Stomach (tissue), 9 donors: Measurements from ENCODE around the gene MEX3B. TPM values are rescaled to one million over a fixed set of nuclear protein-coding genes. Genes with fewer than 3 reads are reported as not detected.
A peak's percentile ranks its signal among the peaks of the same experiment; 100 is the strongest.
"Not testable (repeated sequence)": the region's sequence is repeated elsewhere in the genome, so short reads cannot be mapped to it uniquely, and the experiment has no call there.

Experiments
- DNase-seq, 2 donors: peaks; one replicate each; pipeline versions ENCODE4 v3.0.0 to v3.0.0-alpha.2; 2013 to 2019
- H3K27ac ChIP-seq, 5 donors: fragments of 200-600 bp in 4 of 5; sonication (generic) in 4 of 5; one replicate each; pipeline ENCODE4 v1.5.1; 2013 to 2019; ENCODE audit warnings: mild to moderate bottlenecking in 1 of 5, moderate library complexity in 1 of 5
- H3K27me3 ChIP-seq, 3 donors: fragments of 200-600 bp; sonication (generic); one replicate each; pipeline ENCODE4 v1.5.1; 2017 to 2019; ENCODE audit warnings: mixed run types in 1 of 3
- H3K36me3 ChIP-seq, 4 donors: fragments of 200-600 bp; sonication (generic); 1 replicate in 3 of 4; 2 replicates in 1 of 4; pipeline ENCODE4 v1.5.1; 2016 to 2019
- H3K4me1 ChIP-seq, 4 donors: fragments of 200-600 bp; sonication (generic); one replicate each; pipeline ENCODE4 v1.5.1; 2016 to 2019
- H3K4me3 ChIP-seq, 4 donors: fragments of 200-600 bp; sonication (generic) in 3 of 4; one replicate each; pipeline ENCODE4 v1.5.1; 2016 to 2019; ENCODE audit warnings: mild to moderate bottlenecking in 1 of 4
- H3K9me3 ChIP-seq, 4 donors: fragments of 200-600 bp; sonication (generic); one replicate each; pipeline ENCODE4 v1.5.1; 2016 to 2019
- EP300 ChIP-seq: sonication (generic); formaldehyde crosslinking; IDR thresholded peaks from one replicate; pipeline ENCODE4 v1.6.1; 2017; ENCODE audit warnings: antibody characterized with exemption
- POLR2A ChIP-seq, 4 donors: fragments of 450-650 bp; IDR thresholded peaks; one replicate each; pipeline ENCODE4 v1.6.1; 2016; ENCODE audit warnings: antibody characterized with exemption in 4 of 4, control low read depth in 2 of 4, mild to moderate bottlenecking in 1 of 4, moderate library complexity in 1 of 4
- POLR2AphosphoS5 ChIP-seq, 3 donors: sonication (generic); formaldehyde crosslinking; IDR thresholded peaks; one replicate each; pipeline ENCODE4 v1.6.1; 2016; ENCODE audit warnings: antibody characterized with exemption in 3 of 3
- WGBS, 5 donors: extraction: QIAGEN DNeasy Blood & Tissue Kit in 3 of 5; methylation state at CpG; one replicate each; pipeline versions ENCODE4 v1.1.5 to v1.1.7; 2013 to 2018; 5-methylcytosine and 5-hydroxymethylcytosine counted together
- intact Hi-C: fragments of 100-400 bp; cut with DNase I; formaldehyde crosslinking; loops from one replicate; pipeline ENCODE4 v1.15.1; 2023; ENCODE audit warnings: low total_unique reads
- polyA plus RNA-seq, 3 donors: library from polyadenylated mRNA; stranded (reverse); fragments of 200-250 nt; gene quantifications; one replicate each; pipeline ENCODE4 v1.2.3, GENCODE V29; 2013
- total RNA-seq, 5 donors: library from RNA; depleted of rRNA; stranded (reverse); fragments of >200 nt; gene quantifications; one replicate each; pipeline versions ENCODE4 v1.1.0 to v1.2.3, GENCODE V29; 2014 to 2016
- TF ChIP-seq, protein P1 (sequence below), 7 experiments: fragments of 450-650 bp in 4 of 7; fragments of 200-600 bp in 3 of 7; sonication (generic) in 3 of 7; IDR thresholded peaks; one replicate each; pipeline ENCODE4 v1.5.1; 2016 to 2019; ENCODE audit warnings: antibody characterized with exemption in 7 of 7, control low read depth in 2 of 7, mild to moderate bottlenecking in 1 of 7
- donor health status: healthy with polysubstance abuse.
- donor health status: Bipolar disorder and iron deficiency.
- donor health status: healthy.

The MEX3B gene
- total and polyA plus RNA-seq, 8 donors = 0.44 to 2.9 (median 0.46) TPM; not detected in 3

DNA sequence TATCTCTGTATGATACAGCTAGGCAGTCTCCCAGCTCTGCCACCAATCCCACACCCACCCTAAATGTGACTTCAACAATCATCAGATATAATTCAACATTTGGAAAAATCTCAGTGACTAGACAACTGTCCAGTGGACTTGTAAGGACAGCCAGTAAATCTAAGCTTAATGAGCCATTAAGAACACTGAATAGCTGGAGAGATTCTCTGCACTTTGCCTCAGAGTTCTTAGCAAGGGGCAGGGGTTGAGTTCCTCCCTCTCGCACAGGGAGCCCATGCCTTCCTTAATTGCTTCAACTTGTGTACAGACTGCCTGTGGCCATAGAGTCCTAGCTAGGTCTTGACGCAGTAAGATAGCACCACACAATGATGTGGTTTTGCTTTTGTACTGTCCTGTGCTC, 15.6 kb downstream of the MEX3B start:
- no peak overlapping the region for H3K27ac ChIP-seq
- H3K9me3 ChIP-seq = no peaks in the 10 kb centered on the region
- no peak for DNase-seq
- 80 to 93% (median 86%) methylated on average over 2 of the region's 2 CpGs for WGBS, 5 donors
- TF ChIP-seq POLR2A (IDR thresholded peaks at IDR 0.05) = no peak
- TF ChIP-seq, protein P1, sequence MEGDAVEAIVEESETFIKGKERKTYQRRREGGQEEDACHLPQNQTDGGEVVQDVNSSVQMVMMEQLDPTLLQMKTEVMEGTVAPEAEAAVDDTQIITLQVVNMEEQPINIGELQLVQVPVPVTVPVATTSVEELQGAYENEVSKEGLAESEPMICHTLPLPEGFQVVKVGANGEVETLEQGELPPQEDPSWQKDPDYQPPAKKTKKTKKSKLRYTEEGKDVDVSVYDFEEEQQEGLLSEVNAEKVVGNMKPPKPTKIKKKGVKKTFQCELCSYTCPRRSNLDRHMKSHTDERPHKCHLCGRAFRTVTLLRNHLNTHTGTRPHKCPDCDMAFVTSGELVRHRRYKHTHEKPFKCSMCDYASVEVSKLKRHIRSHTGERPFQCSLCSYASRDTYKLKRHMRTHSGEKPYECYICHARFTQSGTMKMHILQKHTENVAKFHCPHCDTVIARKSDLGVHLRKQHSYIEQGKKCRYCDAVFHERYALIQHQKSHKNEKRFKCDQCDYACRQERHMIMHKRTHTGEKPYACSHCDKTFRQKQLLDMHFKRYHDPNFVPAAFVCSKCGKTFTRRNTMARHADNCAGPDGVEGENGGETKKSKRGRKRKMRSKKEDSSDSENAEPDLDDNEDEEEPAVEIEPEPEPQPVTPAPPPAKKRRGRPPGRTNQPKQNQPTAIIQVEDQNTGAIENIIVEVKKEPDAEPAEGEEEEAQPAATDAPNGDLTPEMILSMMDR (IDR thresholded peaks at IDR 0.05) = no peak
- no peak for TF ChIP-seq EP300
- TF ChIP-seq POLR2AphosphoS5 (IDR thresholded peaks at IDR 0.05) = no peak
- no peaks in the 10 kb centered on the region for H3K27me3 ChIP-seq
- no peak overlapping the region for H3K4me3 ChIP-seq
- intact Hi-C loops = no loop called here
- no peaks in the 10 kb centered on the region for H3K36me3 ChIP-seq
- H3K4me1 ChIP-seq = no peaks in the 10 kb centered on the region

DNA sequence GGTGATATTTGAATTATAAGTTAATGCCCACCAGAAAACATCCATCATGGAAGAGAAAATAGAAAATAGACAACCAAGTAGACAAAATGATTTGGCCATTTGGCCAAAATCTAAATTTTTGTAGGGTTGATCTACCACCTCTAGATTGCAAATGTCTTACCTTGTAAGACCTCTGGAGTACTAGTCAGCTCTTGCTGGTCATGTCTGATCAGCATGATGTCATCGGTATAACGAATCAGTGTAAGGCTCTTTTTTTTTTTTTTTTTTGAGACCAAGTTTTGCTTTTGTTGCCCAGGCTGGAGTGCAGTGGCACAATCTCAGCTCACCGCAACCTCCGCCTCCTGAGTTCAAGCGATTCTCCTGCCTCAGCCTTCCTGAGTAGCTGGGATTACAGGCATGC, 17.7 kb downstream of the MEX3B start:
- WGBS, 5 donors = 67 to 95% (median 75%) methylated on average over 5 of the region's 5 CpGs
- H3K9me3 ChIP-seq, H3K4me1 ChIP-seq, H3K36me3 ChIP-seq, H3K27me3 ChIP-seq, intact Hi-C loops, DNase-seq, H3K27ac ChIP-seq, H3K4me3 ChIP-seq: not testable (repeated sequence)

- no peak for TF ChIP-seq EP300
- no peak for TF ChIP-seq POLR2AphosphoS5 (IDR thresholded peaks at IDR 0.05)
- no peak for TF ChIP-seq POLR2A (IDR thresholded peaks at IDR 0.05)
- TF ChIP-seq, protein P1 (IDR thresholded peaks at IDR 0.05) = no peak
- Histone ChIP-seq H3K27me3 (peaks cover 0 to 8% (median 0%) of the 10 kb centered on the region in 3 donors), H3K9me3 (no peaks in the 10 kb centered on the region), H3K27ac (no peak overlapping the region), H3K36me3 (no peaks in the 10 kb centered on the region), H3K4me3 (no peak overlapping the region), H3K4me1 (no peaks in the 10 kb centered on the region)
- peak in 1 of 2 donors; percentile 66 for DNase-seq
- WGBS, 5 donors = 10 to 21% (median 16%) methylated on average over 1 of the region's 1 CpG
- intact Hi-C loops = no loop called here
Measured at GRCh38 chr15:82021992-82022391, 23.8 kb downstream of the MEX3B start.

DNA sequence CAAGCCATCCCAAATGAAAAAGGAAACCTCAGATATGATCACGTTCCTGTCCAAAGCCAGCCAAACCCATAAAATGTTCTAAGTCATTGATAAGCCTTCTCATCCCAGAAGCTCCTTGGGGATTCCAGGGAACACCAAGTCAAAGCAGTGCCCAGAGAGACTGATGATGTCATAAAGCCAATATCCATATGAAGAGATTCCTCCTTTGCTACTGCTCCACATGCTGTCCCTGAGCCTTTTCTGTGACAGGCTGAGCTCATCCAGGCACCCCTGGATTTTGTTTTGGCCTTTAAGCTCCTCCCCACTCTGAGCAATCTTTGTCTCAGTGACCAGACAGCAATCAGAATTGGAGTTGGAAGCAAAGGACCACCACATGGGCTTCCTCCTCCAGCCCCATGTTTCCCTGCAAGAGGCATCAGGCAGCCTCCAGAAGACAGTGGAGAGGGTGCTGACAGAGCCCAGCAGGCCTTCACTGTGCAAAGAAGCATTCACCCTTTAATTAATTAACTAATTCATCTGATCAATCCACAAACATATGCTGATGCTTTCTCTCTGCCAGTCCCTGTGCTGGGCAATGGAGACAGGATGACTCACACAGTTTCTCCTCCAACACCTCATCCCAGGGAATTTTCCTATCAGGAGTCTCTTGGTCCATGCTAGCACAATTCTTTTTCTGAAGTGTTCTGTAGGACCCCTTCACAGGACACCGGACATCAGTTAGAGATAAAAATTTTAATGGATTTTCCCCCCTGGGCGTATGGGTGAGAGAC, 25.0 kb downstream of the MEX3B start:
- DNase-seq = no peak
- Histone ChIP-seq H3K9me3 (no peaks in the 10 kb centered on the region), H3K36me3 (no peaks in the 10 kb centered on the region), H3K27ac (no peak overlapping the region), H3K4me3 (no peak overlapping the region), H3K4me1 (no peaks in the 10 kb centered on the region), H3K27me3 (peaks cover 0 to 12% (median 0%) of the 10 kb centered on the region in 3 donors)
- TF ChIP-seq POLR2A (IDR thresholded peaks at IDR 0.05) (no peak), EP300 (no peak), POLR2AphosphoS5 (IDR thresholded peaks at IDR 0.05) (no peak)
- TF ChIP-seq, protein P1 (IDR thresholded peaks at IDR 0.05) = no peak
- WGBS, 5 donors = 68 to 92% (median 87%) methylated on average over 3 of the region's 3 CpGs
- intact Hi-C loops = no loop called here

DNA sequence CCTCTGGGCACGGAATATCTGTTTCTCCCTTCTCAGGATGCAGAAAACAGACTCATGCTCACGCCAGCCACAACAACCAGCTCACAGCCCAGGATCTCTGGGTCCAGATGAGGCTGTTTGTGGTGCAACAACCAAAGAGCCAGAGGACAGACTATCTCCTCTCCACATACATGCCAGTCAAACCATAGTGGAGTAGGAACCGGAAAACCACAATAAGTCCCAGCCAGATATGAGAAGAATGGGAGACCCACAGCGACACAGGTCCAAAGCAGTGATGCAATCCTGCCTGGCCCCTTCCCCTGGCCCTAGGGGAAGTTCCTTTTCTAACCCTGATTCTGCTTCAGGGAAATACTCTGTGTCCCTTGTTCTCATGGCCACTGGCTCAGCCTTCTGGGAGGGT, 27.6 kb downstream of the MEX3B start:
- Histone ChIP-seq H3K4me1 (no peaks in the 10 kb centered on the region), H3K9me3 (no peaks in the 10 kb centered on the region), H3K27ac (no peak overlapping the region), H3K4me3 (no peak overlapping the region), H3K36me3 (no peaks in the 10 kb centered on the region), H3K27me3 (peaks cover 0 to 12% (median 0%) of the 10 kb centered on the region in 3 donors)
- DNase-seq = no peak
- intact Hi-C loops = no loop called here
- WGBS, 5 donors = 44 to 94% (median 77%) methylated on average over 2 to 4 of the region's 4 CpGs
- TF ChIP-seq, protein P1 (IDR thresholded peaks at IDR 0.05) = no peak
- TF ChIP-seq POLR2AphosphoS5 (IDR thresholded peaks at IDR 0.05) (no peak), POLR2A (IDR thresholded peaks at IDR 0.05) (no peak), EP300 (no peak)
